ENCODE data around the gene SLC39A12. TPM values are rescaled to one million over a fixed set of nuclear protein-coding genes. Genes with fewer than 3 reads are reported as not detected.

The SLC39A12 gene
- total RNA-seq, 1 donor from 2014 or later: not detected

DNA sequence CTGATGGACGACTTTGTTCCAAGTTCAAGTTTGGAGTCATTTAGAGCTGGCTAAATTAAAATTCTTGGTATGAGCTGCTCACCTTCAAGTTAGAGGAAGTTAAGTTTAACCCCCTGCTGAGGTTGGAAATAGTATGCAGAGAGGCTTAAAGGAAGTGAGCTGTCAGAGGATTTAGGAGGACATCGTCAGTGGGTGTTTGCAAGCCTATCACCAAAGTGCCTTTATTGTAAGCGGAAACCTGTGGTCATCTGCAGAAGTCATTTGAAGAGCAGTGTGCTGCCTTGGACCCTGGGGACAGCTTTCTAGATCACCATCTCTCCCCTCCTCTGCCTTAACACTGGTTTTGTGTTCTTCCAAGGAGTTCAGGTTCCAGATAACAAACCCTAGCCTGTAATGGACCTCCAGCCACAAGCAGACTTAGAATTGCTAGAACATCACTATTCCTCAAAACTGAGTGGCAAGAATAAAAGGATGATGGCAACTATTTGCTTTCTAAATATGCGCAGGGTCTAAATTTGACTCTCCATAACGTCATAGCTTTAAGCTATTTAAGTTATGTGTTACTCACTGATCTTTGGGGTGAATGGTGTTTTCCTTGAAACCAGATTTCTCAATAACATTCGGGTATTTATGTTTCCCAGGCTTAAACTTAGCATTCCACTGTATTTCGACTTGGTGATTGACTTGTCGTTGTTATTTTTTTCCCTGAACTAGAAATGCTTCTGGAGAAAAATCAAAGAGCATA, 93.4 kb downstream of the SLC39A12 start:
- FAIRE-seq (peak; percentile 13), DNase-seq (ENCODE audit: low read depth) (peak; percentile 90)
- Mint-ChIP-seq H3K36me3 (ENCODE audit: low read depth, unreplicated experiment) (no peaks in the 10 kb centered on the region), H3K4me3 (ENCODE audit: unreplicated experiment) (no peak overlapping the region), H3K9me3 (ENCODE audit: unreplicated experiment) (no peaks in the 10 kb centered on the region), H3K27me3 (ENCODE audit: low read depth, unreplicated experiment) (no peaks in the 10 kb centered on the region), H3K27ac (ENCODE audit: unreplicated experiment) (no peak overlapping the region), H3K4me1 (ENCODE audit: low read depth, unreplicated experiment) (peaks cover 25% of the 10 kb centered on the region)
- H3K9ac ChIP-seq (ENCODE audit: low read length): peak overlapping the region; percentile 56
- no peaks in the 10 kb centered on the region for H4K20me1 ChIP-seq (ENCODE audit: insufficient read depth, low read length)
- peak overlapping the region; percentile 7 for H2AFZ ChIP-seq (ENCODE audit: low read depth, low read length)
- H3K79me2 ChIP-seq (ENCODE audit: insufficient read depth, low read length): no peaks in the 10 kb centered on the region
- peak overlapping the region; percentile 68 for H3K4me2 ChIP-seq (ENCODE audit: low read length)
- no peaks in the 10 kb centered on the region for H3K36me3 ChIP-seq (ENCODE audit: insufficient read depth, low read length)
- peaks cover 33% of the 10 kb centered on the region for H3K4me1 ChIP-seq (ENCODE audit: insufficient read depth, low read length)
- H3K9me3 ChIP-seq (ENCODE audit: insufficient read depth, low read depth, low read length): no peaks in the 10 kb centered on the region
- H3K4me3 ChIP-seq (ENCODE audit: insufficient read depth, low read depth, low read length): no peak overlapping the region
- TF ChIP-seq CTCF (IDR thresholded peaks at IDR 0.05; ENCODE audit: insufficient read depth, low read depth, low read length) (no peak), EZH2 (IDR thresholded peaks at IDR 0.05; ENCODE audit: insufficient read depth, low read length) (no peak)
- no peaks in the 10 kb centered on the region for H3K27me3 ChIP-seq (ENCODE audit: insufficient read depth, low read length)
- peak overlapping the region; percentile 78 for H3K27ac ChIP-seq (ENCODE audit: low read depth, low read length)

DNA sequence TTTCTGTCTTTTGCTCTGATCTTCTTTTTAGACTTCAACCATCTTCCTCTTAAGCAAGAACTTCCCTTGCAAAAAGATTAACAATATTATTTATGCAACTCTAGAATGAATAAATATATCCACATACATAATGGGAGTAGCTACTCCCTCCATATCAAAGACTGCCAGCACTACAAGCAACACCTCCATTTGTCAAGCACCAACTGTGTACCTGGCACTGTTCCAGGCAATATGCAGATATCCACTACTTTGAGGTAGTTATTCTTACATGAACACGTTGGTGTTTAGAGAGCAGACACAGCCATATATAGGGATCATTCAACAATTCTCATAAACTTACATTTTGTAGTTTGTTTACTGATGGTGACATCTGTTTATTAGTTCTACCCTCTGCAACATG, 104.9 kb downstream of the SLC39A12 start:
- H3K4me3 Mint-ChIP-seq (ENCODE audit: unreplicated experiment): no peak overlapping the region
- no peak for TF ChIP-seq EZH2 (IDR thresholded peaks at IDR 0.05; ENCODE audit: insufficient read depth, low read length)
- no peak for TF ChIP-seq CTCF (IDR thresholded peaks at IDR 0.05; ENCODE audit: insufficient read depth, low read depth, low read length)
- no peaks in the 10 kb centered on the region for H3K9me3 ChIP-seq (ENCODE audit: insufficient read depth, low read depth, low read length)
- no peak overlapping the region for H3K27ac ChIP-seq (ENCODE audit: low read depth, low read length)
- no peaks in the 10 kb centered on the region for H3K27me3 Mint-ChIP-seq (ENCODE audit: low read depth, unreplicated experiment)
- H3K4me2 ChIP-seq (ENCODE audit: low read length): no peak overlapping the region
- no peaks in the 10 kb centered on the region for H3K4me1 Mint-ChIP-seq (ENCODE audit: low read depth, unreplicated experiment)
- H3K9me3 Mint-ChIP-seq (ENCODE audit: unreplicated experiment): no peaks in the 10 kb centered on the region
- DNase-seq (ENCODE audit: low read depth) (no peak), FAIRE-seq (no peak)
- H3K9ac ChIP-seq (ENCODE audit: low read length): no peak overlapping the region
- H4K20me1 ChIP-seq (ENCODE audit: insufficient read depth, low read length): no peaks in the 10 kb centered on the region
- no peaks in the 10 kb centered on the region for H3K79me2 ChIP-seq (ENCODE audit: insufficient read depth, low read length)
- no peak overlapping the region for H2AFZ ChIP-seq (ENCODE audit: low read depth, low read length)
- no peaks in the 10 kb centered on the region for H3K36me3 Mint-ChIP-seq (ENCODE audit: low read depth, unreplicated experiment)
- H3K27me3 ChIP-seq (ENCODE audit: insufficient read depth, low read length): no peaks in the 10 kb centered on the region
- H3K27ac Mint-ChIP-seq (ENCODE audit: unreplicated experiment): no peak overlapping the region
- no peak overlapping the region for H3K4me3 ChIP-seq (ENCODE audit: insufficient read depth, low read depth, low read length)
- H3K4me1 ChIP-seq (ENCODE audit: insufficient read depth, low read length): no peaks in the 10 kb centered on the region
- no peaks in the 10 kb centered on the region for H3K36me3 ChIP-seq (ENCODE audit: insufficient read depth, low read length)
